H1 (cell line): ENCODE data around the gene DOCK8. TPM values are rescaled to one million over a fixed set of nuclear protein-coding genes. Genes with fewer than 3 reads are reported as not detected.
"Not testable (repeated sequence)": the region's sequence is repeated elsewhere in the genome, so short reads cannot be mapped to it uniquely, and the experiment has no call there.

Experiments used
- CTCF ChIA-PET: fragments of 300-600 bp; sonication (Branson Sonifier 250); formaldehyde crosslinking; loops from one replicate; lab custom pipeline; 2021; ENCODE audit not compliant: partially characterized antibody; lab: Charles Lee
- POLR2A ChIA-PET: fragments of 300-600 bp; sonication (Branson Sonifier 250); formaldehyde crosslinking; loops from one replicate; lab custom pipeline; 2021; ENCODE audit warnings: inconsistent platforms; ENCODE audit not compliant: partially characterized antibody; lab: Charles Lee
- DNase-seq, 2 experiments: peaks; one replicate each; pipeline versions ENCODE4 v3.0.0 to v3.0.0-alpha.2; 2010 to 2022; ENCODE audit warnings: low spot score in 2 of 2, low read depth in 1 of 2, mixed read lengths in 1 of 2
- FAIRE-seq: peaks from 2 replicates; lab custom pipeline; 2011; peaks lifted over from hg19 to GRCh38; lab: Jason Lieb, UNC
- H2AFZ ChIP-seq: 2 replicates; pipeline ENCODE4 v1.8.1; 2012; ENCODE audit warnings: low read length, inconsistent platforms
- H2AK5ac ChIP-seq: 2 replicates; pipeline ENCODE4 v1.6.1; 2013; ENCODE audit warnings: low read depth, low read length
- H2BK120ac ChIP-seq: replicated peaks from 2 replicates; pipeline ENCODE3; 2013; ENCODE audit warnings: low read depth, low read length, inconsistent platforms
- H2BK12ac ChIP-seq: 2 replicates; pipeline ENCODE4 v1.6.1; 2013; ENCODE audit warnings: low read depth, low read length
- H2BK15ac ChIP-seq: 2 replicates; pipeline ENCODE4 v1.6.1; 2013; ENCODE audit warnings: low read length
- H2BK20ac ChIP-seq: 2 replicates; pipeline ENCODE4 v1.6.1; 2013; ENCODE audit warnings: low read length
- H2BK5ac ChIP-seq: 2 replicates; pipeline ENCODE4 v1.6.1; 2013; ENCODE audit warnings: low read depth, low read length
- H3K14ac ChIP-seq: 2 replicates; pipeline ENCODE4 v1.6.1; 2013; ENCODE audit warnings: inconsistent platforms; ENCODE audit not compliant: insufficient read length
- H3K18ac ChIP-seq: 2 replicates; pipeline ENCODE4 v1.6.1; 2013; ENCODE audit warnings: low read length; ENCODE audit errors: extremely low read depth
- H3K23ac ChIP-seq: 2 replicates; pipeline ENCODE4 v1.6.1; 2013; ENCODE audit warnings: inconsistent platforms; ENCODE audit not compliant: insufficient read length
- H3K23me2 ChIP-seq: 2 replicates; pipeline ENCODE4 v1.6.1; 2013; ENCODE audit warnings: low read depth, low read length
- H3K27ac ChIP-seq: 2 replicates; pipeline ENCODE4 v1.6.1; 2011; ENCODE audit warnings: low read depth, low read length, inconsistent platforms
- H3K27me3 ChIP-seq, 4 experiments: replicated peaks in 1 of 4; 1 replicate in 1 of 4; 2 replicates in 3 of 4; pipeline versions ENCODE4 v1.6.1 to v1.8.1; 2011 to 2013; ENCODE audit warnings: low read length in 3 of 4, mild to moderate bottlenecking in 3 of 4, inconsistent platforms in 2 of 4, mixed read lengths in 2 of 4, moderate library complexity in 1 of 4; ENCODE audit not compliant: control insufficient read depth in 3 of 4, insufficient read depth in 3 of 4; ENCODE audit errors: extremely low read depth in 1 of 4
- H3K36me3 ChIP-seq, 4 experiments: 2 replicates each; pipeline versions ENCODE4 v1.6.1 to v1.8.1; 2011 to 2013; ENCODE audit warnings: mild to moderate bottlenecking in 4 of 4, low read length in 3 of 4, moderate library complexity in 2 of 4, control low read depth in 1 of 4, inconsistent platforms in 1 of 4; ENCODE audit not compliant: insufficient read depth in 4 of 4, control insufficient read depth in 2 of 4
- H3K4ac ChIP-seq: replicated peaks from 2 replicates; pipeline ENCODE3; 2013; ENCODE audit warnings: low read length, low read depth, mixed read lengths, inconsistent platforms; ENCODE audit not compliant: insufficient read length
- H3K4me1 ChIP-seq, 4 experiments: replicated peaks in 1 of 4; 1 replicate in 1 of 4; 2 replicates in 3 of 4; pipeline versions ENCODE4 v1.6.1 to v1.8.1; 2011 to 2013; ENCODE audit warnings: low read length in 3 of 4, inconsistent platforms in 2 of 4, mixed read lengths in 1 of 4; ENCODE audit not compliant: insufficient read depth in 4 of 4, control insufficient read depth in 3 of 4
- H3K4me2 ChIP-seq, 2 experiments: 2 replicates each; pipeline versions ENCODE4 v1.6.1 to v1.8.1; 2011 to 2013; ENCODE audit warnings: low read depth in 2 of 2, low read length in 2 of 2, control low read depth in 1 of 2, inconsistent platforms in 1 of 2, mild to moderate bottlenecking in 1 of 2; ENCODE audit not compliant: insufficient read depth in 1 of 2
- H3K4me3 ChIP-seq, 4 experiments: fragments of 200-600, 300-600 bp in 1 of 4; sonication (generic), shearing (Covaris generic), sonication (Bioruptor Twin) in 1 of 4; 2 replicates each; pipeline versions ENCODE4 v1.5.1 to v1.8.1; 2011 to 2016; ENCODE audit warnings: low read length in 4 of 4, low read depth in 3 of 4, control low read depth in 2 of 4, inconsistent platforms in 2 of 4, mild to moderate bottlenecking in 2 of 4, mixed read lengths in 1 of 4, moderate library complexity in 1 of 4; ENCODE audit not compliant: insufficient read depth in 2 of 4; ENCODE audit errors: extremely low read depth in 1 of 4
- H3K56ac ChIP-seq: replicated peaks from 2 replicates; pipeline ENCODE3; 2013; ENCODE audit warnings: low read depth, mild to moderate bottlenecking, mixed read lengths, low read length, inconsistent platforms; ENCODE audit not compliant: insufficient read length
- H3K79me1 ChIP-seq: 2 replicates; pipeline ENCODE4 v1.6.1; 2013; ENCODE audit warnings: low read depth, low read length, control low read depth
- H3K79me2 ChIP-seq, 2 experiments: 2 replicates each; pipeline versions ENCODE4 v1.6.1 to v1.8.1; 2012 to 2013; ENCODE audit warnings: low read length in 2 of 2, mild to moderate bottlenecking in 2 of 2, inconsistent platforms in 1 of 2; ENCODE audit not compliant: insufficient read depth in 2 of 2, control insufficient read depth in 1 of 2
- H3K9ac ChIP-seq, 4 experiments: replicated peaks in 1 of 4; 1 replicate in 1 of 4; 2 replicates in 3 of 4; pipeline versions ENCODE4 v1.6.1 to v1.8.1; 2011 to 2013; ENCODE audit warnings: low read depth in 3 of 4, low read length in 3 of 4, control low read depth in 2 of 4, mild to moderate bottlenecking in 2 of 4, moderate library complexity in 2 of 4, inconsistent platforms in 1 of 4; ENCODE audit errors: extremely low read depth in 1 of 4
- H3K9me3 ChIP-seq, 2 experiments: 2 replicates each; pipeline versions ENCODE4 v1.6.1 to v1.8.1; 2012 to 2013; ENCODE audit warnings: mild to moderate bottlenecking in 2 of 2, moderate library complexity in 2 of 2, control low read depth in 1 of 2, inconsistent platforms in 1 of 2, low read depth in 1 of 2, low read length in 1 of 2, mixed read lengths in 1 of 2; ENCODE audit not compliant: insufficient read depth in 2 of 2
- H4K20me1 ChIP-seq, 2 experiments: replicated peaks in 1 of 2; 2 replicates each; pipeline versions ENCODE3 to v1.8.1; 2011 to 2013; ENCODE audit warnings: inconsistent platforms in 2 of 2, low read length in 2 of 2, mild to moderate bottlenecking in 1 of 2; ENCODE audit not compliant: insufficient read depth in 2 of 2, control insufficient read depth in 1 of 2
- H4K5ac ChIP-seq: 2 replicates; pipeline ENCODE4 v1.6.1; 2013; ENCODE audit warnings: low read length, low read depth, mixed read lengths, inconsistent platforms; ENCODE audit not compliant: insufficient read length
- H4K8ac ChIP-seq: 2 replicates; pipeline ENCODE4 v1.8.0; 2013; ENCODE audit warnings: mild to moderate bottlenecking, moderate library complexity, low read length, inconsistent platforms; ENCODE audit not compliant: insufficient read depth; ENCODE audit errors: extremely low read depth
- H4K91ac ChIP-seq: replicated peaks from 2 replicates; pipeline ENCODE3; 2013; ENCODE audit warnings: low read length, mixed read lengths, inconsistent platforms; ENCODE audit not compliant: insufficient read length
- WGBS, 2 experiments: shearing (Covaris generic) in 1 of 2; methylation state at CpG; one replicate each; pipeline versions ENCODE4 v1.1.6 to v1.1.7; 2013 to 2015; ENCODE audit warnings: low lambda C conversion rate in 2 of 2, mixed read lengths in 2 of 2, inconsistent platforms in 1 of 2, low coverage in 1 of 2, missing lambda C conversion rate in 1 of 2; ENCODE audit not compliant: insufficient replicate concordance in 2 of 2, insufficient coverage in 1 of 2, insufficient read length in 1 of 2; ENCODE audit errors: extremely low coverage in 1 of 2, missing lambda C conversion rate in 1 of 2; 5-methylcytosine and 5-hydroxymethylcytosine counted together
- polyA plus RNA-seq, 7 experiments: library from polyadenylated mRNA; depleted of rRNA in 3 of 7; stranded (reverse) in 5 of 7; unstranded in 2 of 7; fragments of >200 nt in 5 of 7; fragments of 200-250 nt in 2 of 7; gene quantifications; 1 replicate in 5 of 7; 2 replicates in 1 of 7; 4 replicates in 1 of 7; pipeline versions ENCODE4 v1.2.1 to v1.2.3, GENCODE V29; 2011 to 2013; ENCODE audit warnings: missing spikeins in 2 of 7, mixed read lengths in 2 of 7
- total RNA-seq: library from RNA; stranded (reverse); fragmentation: NEBNext Ultra II Directional; extraction: Animal tissue kit (Norgen Biotek cat#: 25700); gene quantifications from 2 replicates; pipeline ENCODE4 v1.2.1, GENCODE V29; 2021

DOCK8 gene
- total and polyA plus RNA-seq, 2 of the 8 experiments (the other 6 are each of a cell fraction or from before 2014, with no cell fraction given) = 0.57 to 2.0 TPM

DNA sequence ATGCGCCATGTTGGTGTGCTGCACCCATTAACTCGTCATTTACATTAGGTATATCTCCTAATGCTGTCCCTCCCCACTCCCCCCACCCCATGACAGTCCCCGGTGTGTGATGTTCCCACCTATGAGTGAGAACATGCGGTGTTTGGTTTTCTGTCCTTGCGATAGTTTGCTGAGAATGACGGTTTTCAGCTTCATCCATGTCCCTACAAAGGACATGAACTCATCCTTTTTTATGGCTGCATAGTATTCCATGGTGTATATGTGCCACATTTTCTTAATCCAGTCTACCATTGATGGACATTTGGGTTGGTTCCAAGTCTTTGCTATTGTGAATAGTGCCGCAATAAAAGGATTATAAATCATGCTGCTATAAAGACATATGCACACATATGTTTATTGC is 195.0 kb downstream of the DOCK8 start:
- CTCF ChIA-PET, H2BK15ac ChIP-seq, H4K8ac ChIP-seq, H3K4me2 ChIP-seq, H3K27me3 ChIP-seq, H2AK5ac ChIP-seq, H3K4me1 ChIP-seq, H3K18ac ChIP-seq, H4K91ac ChIP-seq, H2BK120ac ChIP-seq, FAIRE-seq, H3K79me1 ChIP-seq, H2BK5ac ChIP-seq, H3K27ac ChIP-seq, H2BK12ac ChIP-seq, DNase-seq, H3K56ac ChIP-seq, H3K9me3 ChIP-seq, POLR2A ChIA-PET, H3K23ac ChIP-seq, H3K23me2 ChIP-seq, H2BK20ac ChIP-seq, H3K9ac ChIP-seq, H3K36me3 ChIP-seq, H3K79me2 ChIP-seq, H3K14ac ChIP-seq, H3K4me3 ChIP-seq, H4K5ac ChIP-seq, H3K4ac ChIP-seq, H2AFZ ChIP-seq, H4K20me1 ChIP-seq: not testable (repeated sequence)
- WGBS, 2 experiments = 88% methylated on average over 7 of the region's 7 CpGs; no CpG with 5 or more reads in 1 of the 2 experiments
